CD1c-positive myeloid dendritic cell (primary cell): ENCODE data around the gene OTX1.
A peak's percentile ranks its signal among the peaks of the same experiment; 100 is the strongest.

Experiments used
- DNase-seq: peaks from one replicate; pipeline ENCODE4 v3.0.0-alpha.2; 2016; ENCODE audit errors: extremely low spot score

Gene OTX1

DNA sequence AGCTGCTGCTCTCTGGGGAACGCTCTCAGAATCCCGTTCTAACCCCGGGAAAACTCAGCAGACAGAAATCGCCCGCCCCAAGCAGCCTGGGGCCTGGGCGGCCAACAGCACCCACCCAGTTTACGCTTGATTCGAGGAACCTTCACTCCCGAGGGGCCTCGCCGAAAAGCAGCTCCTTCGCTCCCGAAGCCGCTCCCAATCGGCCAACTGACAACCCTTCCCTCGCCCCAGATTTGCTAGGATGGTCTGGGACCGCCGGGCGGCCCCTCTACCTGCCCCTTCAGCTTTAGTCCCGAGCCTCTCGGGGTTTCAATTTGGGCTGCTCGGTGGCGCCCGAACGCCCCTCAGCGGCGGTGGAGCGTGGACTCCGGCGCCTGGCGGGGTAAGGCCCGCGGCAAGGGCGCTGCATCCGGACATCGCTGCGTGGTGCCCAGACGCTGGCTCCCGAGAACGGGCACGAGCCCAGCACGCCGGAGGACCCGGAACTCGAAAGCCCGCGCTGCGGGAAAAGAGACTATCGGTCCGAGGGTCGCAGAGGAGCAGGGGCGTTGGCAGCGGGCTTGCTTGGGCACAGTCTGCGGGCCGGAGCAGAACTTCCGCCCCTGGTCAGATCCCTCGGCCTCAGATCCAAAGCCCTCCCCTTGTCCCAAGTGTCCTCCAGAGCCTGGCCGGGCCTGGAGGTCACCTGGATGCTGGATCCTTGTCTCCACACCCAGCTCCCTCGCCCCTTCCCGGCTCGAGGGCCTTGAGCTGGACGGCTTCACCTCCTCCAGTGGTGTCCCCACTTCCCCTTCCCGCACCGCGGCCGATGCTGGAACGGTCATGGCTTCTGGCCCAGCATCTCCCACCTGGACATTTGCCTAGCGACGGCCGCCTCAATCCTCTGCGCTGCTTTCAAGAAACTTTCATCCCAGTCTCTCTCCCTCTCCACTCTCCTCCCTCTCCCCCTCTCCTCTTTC lies 3.0 kb upstream of the OTX1 start:
- no peak for DNase-seq

DNA sequence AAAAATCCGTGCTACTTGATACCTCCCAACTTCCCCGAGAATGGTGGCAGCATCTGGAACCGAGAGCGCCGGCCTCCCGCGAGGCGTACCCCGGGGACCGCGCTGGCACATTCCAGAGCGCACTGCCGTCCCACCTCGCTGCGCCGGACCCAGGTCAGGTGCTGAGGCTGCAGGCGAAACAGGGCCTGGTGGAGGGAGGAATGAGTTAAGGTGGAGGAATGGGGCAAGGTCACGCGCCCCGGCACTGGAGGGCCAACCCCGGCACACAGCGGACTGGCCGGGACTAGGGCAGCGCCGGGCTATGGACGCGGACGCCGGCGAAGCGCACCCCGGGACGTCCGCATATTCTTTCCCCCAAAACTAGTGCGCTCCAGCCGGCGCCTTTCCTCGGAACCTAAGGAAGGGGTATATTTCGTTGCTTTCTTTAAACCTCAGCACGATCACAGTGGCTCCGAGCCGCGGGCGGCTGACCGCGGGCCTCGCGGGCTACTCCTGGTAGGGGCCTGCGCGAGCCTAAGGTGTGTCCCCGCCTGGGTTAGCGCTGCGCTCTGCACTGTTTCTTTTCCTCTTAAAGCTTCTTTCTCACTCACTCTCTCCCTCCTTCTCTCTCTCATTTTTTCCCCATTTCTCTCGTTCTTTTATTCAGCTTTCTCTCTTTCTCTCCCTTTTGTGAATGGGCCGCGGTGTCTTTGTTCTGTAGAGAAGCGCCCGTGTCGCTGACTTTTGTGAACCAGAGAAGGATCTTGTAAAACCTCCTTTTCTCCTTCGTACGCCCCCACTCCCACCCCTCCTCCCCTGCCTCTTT lies 2.1 kb upstream of the OTX1 start:
- no peak for DNase-seq

DNA sequence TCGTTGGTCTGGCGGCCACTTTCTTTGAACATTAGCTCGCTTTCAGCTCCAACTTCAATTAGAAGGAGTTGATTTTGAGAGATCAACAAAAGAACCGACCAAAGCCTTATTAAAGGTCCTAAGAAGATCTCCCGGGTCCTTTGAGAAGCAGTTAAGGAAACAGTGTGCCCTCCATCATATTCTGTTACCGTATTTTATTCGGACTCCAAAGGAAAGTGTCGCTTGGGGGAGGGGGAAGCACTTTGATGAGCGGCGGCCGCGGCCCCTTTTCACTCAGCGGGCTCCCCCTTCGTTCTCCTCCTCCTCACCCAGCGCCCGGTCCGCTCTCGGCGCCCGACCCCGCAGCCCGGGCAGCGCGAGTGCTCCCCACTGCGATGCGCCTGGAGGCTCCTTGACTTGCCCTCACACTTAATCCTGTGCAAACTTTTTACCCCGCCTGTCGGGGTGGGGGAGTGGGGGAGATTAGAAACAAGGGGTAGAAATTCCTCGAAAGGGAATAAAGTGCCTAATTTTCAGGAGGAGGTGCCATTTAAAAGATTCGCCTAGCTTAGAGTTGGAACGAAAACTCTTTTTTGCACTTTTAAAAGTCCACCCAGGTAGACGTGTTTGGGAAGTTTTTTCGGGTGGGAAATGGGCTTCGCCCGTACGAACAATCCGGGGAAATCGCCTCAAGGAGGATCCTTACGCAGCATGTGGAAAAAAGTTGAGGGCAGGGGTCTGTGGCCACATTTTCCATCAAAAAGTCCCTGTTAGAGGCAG lies 1.2 kb upstream of the OTX1 start:
- DNase-seq, result no peak

DNA sequence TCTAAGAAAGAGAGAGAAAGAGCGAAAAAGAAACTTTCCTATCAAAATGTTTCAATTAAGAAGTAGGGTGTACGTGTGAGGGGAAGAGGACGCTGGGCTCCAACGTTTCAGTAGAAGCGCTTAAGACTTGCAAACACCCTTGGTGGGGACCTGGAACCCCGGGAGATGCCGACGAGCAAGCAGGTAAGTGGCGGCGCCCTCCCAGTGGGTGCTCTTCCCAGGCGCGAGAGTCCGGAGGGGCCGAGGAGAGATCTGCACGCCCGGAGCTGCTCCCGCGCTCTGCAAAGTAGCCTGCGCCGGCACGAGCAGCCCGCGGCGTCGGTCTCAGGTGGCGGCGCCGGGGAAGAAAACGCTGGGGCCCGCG lies 678 bp upstream of the OTX1 start:
- DNase-seq, result no peak

DNA sequence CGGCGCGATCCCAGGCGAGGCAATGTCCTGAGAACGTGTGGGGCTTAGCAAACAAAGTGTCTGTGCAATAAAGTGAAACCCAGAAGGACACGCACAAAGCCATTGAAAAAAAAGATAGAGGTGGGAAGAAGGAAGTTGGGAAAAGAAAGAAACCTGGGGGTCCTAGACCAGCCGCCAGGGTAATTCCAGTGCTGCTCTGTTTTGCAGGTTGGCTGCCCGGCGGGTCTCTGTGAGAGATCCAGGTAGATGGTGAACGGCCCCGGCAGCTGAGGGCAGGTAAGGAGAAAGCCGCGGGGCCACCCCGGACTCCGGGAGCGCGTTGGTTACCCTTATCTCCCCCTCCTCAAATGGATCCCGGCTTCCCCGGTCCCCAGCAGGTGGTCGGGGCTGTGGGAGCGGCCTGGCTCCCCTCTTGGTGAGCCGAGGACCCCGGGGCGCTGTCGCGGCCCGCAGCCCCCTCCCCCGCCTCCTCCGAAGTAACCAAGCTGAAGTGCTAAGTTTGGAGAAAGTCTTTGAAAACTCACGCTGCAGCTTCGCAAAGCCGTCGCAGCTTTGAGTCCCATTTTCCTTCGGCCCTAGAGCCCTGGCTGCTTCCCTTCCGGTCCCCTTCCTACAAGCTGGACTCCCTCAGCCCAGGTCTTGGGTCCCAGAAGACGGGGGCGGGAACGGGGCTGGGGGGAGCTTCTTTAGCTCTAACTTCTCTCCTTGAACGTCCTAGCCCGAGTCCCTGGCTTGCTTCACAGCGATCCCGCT lies 588 bp downstream of the OTX1 start:
- no peak for DNase-seq

DNA sequence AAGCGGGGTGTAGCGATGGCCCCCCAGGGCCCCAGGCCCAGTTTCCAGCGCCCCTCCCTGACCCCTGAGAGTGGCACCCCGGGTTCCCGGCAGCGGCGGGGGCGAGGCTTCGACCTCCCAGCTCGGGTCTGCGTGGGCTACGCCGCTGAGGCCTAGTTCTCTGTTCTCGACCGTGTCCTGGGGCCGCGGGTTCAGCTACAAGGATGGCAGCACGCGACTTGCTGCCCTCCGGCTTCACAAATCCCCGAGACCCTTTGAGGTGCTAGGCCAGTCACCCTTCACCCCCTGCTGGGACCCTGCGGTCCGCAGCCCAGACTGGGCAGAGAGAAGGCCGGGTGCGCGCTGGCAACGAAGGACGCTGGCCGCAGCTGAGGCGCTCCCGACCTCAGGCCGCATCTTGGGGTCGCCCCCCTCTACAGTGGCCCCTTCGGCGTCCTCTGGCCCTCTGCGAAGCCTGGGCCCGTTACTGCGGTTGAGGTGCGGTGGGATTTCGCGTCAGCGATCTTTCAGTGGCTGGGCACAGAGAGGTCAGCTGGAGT lies 1.2 kb downstream of the OTX1 start:
- DNase-seq, result no peak

DNA sequence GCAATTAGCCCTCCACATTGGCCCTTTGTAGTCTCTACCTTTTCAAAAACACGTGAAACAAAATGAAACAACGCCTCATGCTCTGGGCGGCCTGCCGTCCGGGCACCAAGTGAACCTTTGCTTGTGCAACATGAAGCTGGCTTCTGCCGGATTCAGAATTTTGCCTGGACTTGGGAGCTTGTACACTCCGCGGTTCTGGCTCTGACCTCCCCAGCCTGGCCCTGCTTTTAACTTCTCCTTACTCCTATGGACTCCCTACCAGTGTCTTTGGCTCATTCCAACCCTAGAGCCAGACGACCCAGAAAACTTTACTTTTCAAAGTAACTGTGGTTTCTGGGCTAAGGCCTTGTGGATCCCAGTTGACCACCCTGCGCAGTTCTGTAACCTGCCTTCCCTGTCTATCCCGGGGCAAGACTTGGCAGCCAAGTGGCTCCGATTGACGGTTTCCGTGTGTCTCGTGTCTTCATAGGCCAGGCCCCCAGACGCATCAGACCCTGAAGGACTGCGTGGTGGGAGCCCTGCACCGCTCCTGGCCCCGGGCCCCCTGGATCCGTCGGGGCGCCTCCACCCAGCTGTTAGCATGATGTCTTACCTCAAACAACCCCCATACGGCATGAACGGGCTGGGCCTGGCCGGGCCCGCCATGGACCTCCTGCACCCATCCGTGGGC lies 1.9 kb downstream of the OTX1 start:
- no peak for DNase-seq

DNA sequence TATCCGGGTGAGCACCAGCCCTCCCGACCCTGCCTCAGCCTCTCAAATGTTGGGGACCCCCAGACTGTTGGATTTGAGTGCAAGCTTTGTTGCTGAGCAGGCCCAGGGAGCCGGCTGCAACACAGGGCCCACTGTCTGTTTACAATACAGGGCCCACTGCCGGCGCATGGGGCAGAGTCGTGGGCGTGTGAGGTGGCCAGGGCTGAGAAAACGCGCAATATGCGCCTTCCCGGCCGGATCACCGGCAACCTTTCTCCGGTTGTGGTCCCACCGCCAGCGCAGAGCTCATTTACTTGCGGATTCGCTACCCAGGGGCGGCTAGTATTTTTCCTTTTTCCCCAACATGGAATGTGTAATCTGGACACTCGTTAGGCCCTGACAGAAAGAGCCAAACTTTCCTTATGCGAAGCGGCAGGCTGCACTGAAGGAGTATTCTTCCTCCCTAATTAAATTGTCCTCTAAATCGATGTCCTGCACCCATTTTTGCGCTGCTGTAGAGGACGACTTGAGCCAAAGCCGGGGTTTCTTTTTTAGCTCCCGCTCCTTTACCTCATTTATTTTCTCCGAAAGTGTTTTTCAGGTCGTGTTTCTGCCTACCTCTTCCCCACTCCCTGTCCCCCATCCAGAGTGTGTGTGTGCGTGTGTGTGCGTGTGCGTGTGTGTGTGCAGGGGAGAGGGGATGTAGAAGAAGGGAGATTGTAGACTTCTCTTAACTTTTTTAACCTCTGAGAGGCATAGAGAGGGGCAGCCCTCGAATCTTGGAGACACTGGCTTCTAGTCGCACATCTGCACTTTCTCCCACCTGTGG lies 2.7 kb downstream of the OTX1 start:
- DNase-seq, result no peak

DNA sequence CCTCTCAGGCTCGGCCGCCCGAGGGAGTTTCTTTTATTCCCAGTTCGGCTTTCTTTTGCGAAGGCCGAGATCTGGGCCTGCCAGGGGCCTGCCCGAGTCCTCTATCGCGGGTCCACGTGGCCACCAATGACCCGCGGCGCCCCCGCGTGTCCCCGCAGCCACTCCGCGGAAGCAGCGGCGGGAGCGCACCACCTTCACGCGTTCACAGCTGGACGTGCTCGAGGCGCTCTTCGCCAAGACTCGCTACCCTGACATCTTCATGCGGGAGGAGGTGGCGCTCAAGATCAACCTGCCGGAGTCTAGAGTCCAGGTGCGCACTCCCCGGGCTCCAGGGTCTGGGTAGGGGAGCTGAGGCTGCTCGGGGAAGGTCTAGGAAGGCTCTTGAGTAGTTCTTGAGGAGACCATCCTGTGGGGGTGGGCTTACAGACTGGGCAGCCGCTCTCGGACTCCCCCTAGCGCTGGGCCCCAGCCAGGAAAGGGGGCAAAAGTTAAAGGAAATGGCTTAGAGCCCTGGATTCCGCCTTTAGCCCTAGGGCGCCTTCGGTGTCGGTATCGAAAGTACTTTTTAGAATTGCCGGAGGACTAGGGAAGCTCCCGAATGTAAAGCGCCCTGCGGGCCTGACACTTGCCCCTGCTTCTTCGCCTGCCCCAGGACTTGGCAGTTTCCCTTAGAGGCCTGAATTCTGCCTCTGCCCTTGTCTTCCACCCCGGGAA lies 3.4 kb downstream of the OTX1 start:
- no peak for DNase-seq

DNA sequence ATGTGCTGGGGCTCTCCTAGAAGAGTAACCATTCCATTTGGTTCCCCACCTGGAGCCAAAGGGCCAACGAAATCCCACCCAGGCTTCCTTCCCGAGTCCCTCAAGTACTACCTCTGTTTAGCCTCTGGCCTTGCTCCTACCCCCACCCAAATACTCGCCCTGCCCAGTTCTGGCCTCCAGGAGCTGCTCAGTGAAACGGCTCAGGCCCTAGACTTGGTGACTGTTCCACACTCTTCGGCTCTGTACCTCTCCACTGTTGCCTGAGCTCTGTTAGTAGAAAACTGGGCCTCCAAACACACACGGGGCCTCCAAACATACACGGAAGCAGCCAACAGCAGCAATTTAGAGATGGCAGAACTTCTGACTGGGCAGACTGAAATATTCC lies 4.2 kb downstream of the OTX1 start:
- DNase-seq, result no peak

DNA sequence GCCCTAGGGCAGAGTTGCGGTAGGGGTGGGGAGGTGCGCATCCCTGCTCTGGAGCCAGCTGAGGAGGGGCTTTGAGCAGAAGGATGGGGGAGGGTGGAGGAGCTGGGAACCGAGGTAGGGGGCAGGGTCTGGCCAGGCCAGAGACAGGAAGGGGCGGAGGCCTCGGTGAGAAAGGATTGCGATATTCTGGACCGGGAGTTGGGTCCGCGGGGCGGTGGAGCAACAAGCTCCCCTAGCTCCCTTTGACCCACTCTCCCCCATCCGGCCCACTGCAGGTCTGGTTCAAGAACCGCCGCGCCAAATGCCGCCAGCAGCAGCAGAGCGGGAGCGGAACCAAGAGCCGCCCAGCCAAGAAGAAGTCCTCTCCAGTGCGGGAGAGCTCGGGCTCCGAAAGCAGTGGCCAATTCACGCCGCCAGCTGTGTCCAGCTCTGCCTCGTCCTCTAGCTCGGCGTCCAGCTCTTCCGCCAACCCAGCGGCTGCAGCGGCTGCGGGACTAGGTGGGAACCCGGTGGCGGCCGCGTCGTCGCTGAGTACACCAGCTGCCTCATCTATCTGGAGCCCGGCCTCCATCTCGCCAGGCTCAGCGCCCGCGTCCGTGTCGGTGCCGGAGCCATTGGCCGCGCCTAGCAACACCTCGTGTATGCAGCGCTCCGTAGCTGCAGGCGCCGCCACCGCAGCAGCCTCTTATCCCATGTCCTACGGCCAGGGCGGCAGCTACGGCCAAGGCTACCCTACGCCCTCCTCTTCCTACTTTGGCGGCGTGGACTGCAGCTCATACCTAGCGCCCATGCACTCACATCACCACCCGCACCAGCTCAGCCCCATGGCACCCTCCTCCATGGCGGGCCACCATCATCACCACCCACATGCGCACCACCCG lies 4.8 kb downstream of the OTX1 start:
- DNase-seq, result no peak

DNA sequence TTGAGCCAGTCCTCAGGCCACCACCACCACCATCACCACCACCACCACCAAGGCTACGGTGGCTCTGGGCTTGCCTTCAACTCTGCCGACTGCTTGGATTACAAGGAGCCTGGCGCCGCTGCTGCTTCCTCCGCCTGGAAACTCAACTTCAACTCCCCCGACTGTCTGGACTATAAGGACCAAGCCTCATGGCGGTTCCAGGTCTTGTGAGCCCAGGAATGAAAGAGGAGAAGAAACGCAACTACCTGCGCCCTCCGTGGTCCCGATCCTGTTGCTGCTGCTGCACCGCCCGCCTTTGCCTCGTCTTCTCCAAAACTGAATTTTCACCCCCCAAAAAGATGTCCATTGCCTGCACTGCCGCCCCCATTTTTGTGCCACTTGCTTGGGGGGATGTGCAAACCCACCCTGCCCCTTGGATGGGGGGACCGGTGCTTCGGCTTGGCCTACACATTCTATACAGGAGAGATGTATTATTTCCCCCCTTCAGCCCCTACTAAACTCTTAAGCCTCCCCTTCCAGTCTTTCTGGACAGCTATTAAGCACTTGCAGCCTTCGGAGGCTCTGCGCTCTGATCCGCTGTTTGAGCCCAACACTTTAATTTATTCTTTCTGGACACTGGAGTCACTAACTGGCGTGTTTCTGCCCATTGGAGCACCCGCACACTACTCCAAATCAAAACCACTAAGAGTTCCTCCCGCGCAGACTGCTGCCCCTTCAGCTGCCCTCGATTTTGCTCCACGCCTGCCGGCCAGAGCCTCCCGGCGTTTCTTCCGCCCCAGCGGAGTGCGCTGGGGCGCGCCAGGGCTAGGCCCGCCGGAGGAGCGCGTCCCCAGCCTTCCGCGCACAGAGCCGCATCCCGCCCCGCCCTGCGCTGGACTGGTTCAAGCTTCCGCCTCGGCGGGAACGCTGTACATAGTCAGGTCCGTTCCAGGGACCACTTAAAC lies 5.7 kb downstream of the OTX1 start:
- peak; percentile 33 for DNase-seq

DNA sequence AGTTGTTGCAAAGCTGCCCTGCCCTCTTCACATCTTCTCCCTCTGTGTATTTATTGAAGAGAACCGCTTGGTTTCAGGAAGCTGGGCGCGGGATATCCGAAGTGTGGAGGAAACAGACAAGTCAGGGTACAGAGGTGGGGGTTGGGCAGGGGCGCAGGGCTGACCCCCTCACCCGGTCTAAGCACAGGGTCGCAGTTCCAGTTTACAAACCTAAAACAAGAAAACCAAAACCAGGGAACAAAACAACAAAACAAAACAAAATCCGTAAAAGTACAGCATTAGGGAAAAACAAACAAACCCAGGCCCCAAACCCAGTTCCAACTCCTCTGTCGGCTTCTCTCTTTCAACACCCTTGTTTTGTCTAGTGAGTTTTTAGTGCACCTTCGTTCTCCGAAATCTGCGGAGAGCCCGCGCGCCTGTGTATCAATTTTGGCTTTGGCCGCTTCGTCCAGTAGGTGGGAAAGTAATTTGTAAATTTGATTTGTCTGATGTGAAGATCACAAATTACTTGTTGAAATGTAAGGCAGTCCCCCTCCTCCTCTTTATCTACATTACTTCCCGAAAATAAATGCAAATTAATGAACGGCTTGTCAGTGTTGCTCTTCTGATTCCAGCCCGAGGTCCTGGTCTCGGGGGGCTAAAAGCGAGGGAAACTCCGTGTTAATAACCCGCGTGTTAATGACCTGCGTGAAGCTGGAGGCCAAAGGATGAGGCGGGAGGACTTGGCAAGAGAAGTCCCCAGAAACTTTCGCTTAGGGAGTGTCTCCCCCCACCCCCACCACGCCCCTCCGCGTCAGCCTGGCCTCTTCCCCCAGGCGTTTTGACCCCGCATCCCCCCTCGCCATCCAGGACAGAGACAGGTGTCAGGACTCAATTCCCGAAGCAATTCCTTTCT lies 6.9 kb downstream of the OTX1 start:
- no peak for DNase-seq

DNA sequence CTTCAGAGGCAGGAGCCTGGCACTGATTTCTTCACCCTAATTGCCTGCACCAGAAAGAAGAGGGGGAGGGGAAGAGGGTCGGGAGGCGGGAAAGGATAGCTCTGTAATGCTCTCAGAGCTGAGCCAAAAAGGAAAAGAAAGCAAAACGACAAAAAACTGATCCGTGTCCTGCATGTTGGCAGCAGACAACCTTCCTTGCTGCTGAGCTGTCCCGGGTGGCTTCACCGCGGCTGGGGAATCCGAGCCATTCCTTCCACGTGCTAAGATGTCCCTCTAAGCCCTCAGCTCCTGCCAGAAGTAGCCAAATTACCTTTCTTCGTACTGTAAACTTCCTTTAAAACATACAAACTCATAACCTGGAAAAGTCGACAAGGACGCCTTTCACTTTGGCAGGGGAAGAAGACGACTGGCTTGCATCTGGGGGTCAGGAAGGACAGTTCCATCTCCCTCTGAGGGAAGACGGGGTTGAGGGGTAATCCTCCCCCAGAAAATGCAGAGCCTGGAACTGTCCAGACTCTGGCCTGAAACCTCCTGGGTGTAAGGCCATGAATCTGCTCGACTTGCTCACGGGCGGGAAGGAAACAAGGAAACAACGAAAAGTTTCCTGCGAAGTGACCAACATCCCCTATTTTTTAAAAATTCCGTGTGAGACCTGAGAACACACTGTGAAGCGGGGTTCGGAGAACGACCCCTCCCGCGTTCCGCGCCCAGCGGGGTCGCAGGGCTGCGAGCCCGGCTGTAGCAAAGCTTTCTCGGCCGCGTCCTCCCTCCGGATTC lies 7.7 kb downstream of the OTX1 start:
- DNase-seq, result no peak
